A549 (cell line): ENCODE results near the gene LIPT2.

Experiments used
- CTCF ChIP-seq: fragments of >200 bp; sonication (Bioruptor Twin); formaldehyde crosslinking; IDR thresholded peaks from 3 replicates; pipeline ENCODE4 v1.5.1; 2016
- JUN ChIP-seq, 2 experiments: fragments of >200 bp; sonication (Bioruptor Twin); formaldehyde crosslinking; IDR thresholded peaks; 2 replicates in 1 of 2; 3 replicates in 1 of 2; pipeline ENCODE4 v1.6.1; 2016 to 2017
- JUNB ChIP-seq: fragments of >200 bp; sonication (Bioruptor Twin); formaldehyde crosslinking; IDR thresholded peaks from 2 replicates; pipeline ENCODE4 v1.6.1; 2016
- NPAS2 ChIP-seq: fragments of 250-450 bp; sonication (Bioruptor Pico); IDR thresholded peaks from 2 replicates; pipeline ENCODE4 v1.8.0; 2022; ENCODE audit warnings: mild to moderate bottlenecking, moderate library complexity, borderline replicate concordance

DNA sequence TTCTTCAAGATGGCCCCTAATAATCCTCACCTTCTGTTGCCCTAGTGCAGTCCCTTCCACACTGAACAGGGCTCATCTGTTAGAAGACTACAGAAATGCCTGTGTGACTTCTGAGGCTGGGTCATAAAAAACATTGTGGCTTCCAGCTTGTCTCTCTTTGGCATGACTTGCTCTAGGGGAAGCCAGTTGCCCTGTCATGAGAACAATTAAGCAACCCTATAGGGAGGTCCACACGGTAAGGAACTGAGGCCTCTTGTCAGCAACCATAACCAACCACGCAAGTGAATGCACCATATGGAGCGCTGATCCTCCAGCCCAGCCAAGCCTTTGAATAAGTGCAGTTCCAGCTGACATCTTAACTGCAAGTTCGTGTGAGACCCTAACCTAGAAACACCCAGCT is 2.6 kb downstream of the LIPT2 start:
- no peak for TF ChIP-seq CTCF
- TF ChIP-seq JUN (IDR thresholded peaks at IDR 0.05): no peak
- TF ChIP-seq JUNB: no peak
- no peak for TF ChIP-seq NPAS2 (CRISPR knock-in tag)
